Ramos (cell line): Measurements from ENCODE around the gene ZNF48.

ENCODE experiments used
- in situ Hi-C: fragments of 300-500 bp; cut with MboI; formaldehyde crosslinking; loops from one replicate; pipeline ENCODE4 v1.14.3; 2022; ENCODE audit warnings: low sequenced_read_pairs; ENCODE audit not compliant: unreplicated experiment

Gene ZNF48

DNA sequence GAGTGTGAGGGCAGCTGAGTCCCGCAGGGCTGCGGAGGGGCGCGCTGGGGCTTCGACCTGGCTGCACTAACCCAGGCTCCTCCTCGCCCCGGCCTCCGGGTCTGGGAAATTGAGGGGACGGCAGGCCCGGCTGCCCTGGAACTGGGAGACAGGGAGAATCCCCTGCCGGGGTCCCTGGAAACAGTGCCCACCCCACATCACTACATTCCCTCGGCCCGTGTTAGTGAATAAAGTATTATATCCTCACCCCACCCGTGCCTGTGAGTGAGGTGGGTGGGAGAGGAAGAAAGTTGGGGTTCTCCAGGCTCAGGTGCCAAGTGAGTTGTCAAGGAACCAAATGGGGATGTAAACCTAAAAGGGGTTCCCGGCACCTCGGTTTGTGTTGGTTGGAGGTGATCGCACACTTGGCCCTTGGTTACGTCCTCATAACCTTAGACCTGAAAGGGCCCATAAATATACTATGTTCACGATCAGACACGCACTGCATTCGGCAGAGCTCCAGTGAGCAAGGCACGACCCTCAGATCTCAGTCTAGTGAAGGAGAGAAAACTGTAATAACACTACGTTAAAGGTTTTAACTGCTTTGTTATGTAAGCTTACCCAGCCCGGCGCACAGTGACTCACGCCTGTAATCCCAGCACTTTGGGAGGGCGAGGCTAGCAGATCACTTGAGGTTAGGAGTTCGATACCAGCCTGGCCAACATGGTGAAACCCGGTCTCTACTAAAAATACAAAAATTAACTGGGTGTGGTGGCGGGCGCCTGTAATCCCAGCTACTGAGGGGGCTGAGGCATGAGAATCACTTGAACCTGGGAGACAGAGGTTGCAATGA, 23.3 kb downstream of the ZNF48 start:
- in situ Hi-C loops, result no loop called here

DNA sequence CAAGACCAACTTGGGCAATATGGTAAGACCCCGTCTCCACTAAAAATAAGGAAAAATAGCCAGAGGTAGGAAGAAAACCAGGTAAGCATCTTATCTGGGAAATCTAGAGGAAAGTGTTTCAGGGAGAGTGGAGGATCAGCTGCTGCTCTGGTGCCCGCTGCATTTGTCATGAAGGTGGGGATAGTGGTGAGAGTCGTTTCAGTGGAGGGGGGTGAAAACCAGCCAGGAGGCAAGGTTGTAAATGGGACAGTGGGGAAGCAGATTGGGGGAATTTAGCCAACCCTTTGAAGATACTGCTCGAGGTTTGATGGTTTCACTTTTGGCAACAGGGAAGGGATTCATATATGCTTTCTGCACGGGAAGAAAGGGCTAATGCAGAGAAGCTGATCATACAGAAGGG, 25.8 kb downstream of the ZNF48 start:
- in situ Hi-C loops, result loop anchor here (5.0 to 10.0 kb wide), 2 partner anchors 186 to 356 kb away; partner anchors contain the start of gene ALDOA

- in situ Hi-C loops, result loop anchor here (10.0 kb wide), 1 partner anchor 363 kb away; the partner anchor contains the start of gene ALDOA
Observed at GRCh38 chr16:30428055-30428454, 32.8 kb downstream of the ZNF48 start.

DNA sequence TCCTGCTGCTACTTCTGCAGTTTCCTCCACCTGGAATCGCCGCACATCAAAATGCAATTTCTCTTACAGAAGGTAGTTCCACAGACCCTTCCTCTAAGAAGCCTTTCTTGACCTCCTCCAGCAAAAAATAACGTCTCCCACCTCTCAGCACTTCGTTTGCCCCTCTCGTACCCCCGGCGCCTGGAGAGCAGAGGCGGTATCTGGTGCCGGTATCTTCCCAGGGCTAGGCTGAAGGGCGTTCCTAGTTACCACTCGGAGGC, 34.1 kb downstream of the ZNF48 start:
- in situ Hi-C loops, result loop anchor here (10.0 kb wide), 1 partner anchor 365 kb away; the partner anchor contains the start of gene ALDOA

GRCh38 chr16:30429678-30430427, 34.6 kb downstream of the ZNF48 start, which contains the start of gene DCTPP1:
DCTPP1 (minus strand) TSS chr16:30430030; CDS start chr16:30429980, 50 bp downstream.
- in situ Hi-C loops, result loop anchor here (10.0 kb wide), 1 partner anchor 365 kb away; the partner anchor contains the start of gene ALDOA

GRCh38 chr16:30430428-30430970, 35.3 kb downstream of the ZNF48 start:
- in situ Hi-C loops, result no loop called here

- in situ Hi-C loops, result no loop called here
Observed at GRCh38 chr16:30434852-30435251, 39.6 kb downstream of the ZNF48 start.

GRCh38 chr16:30437511-30438046, 42.4 kb downstream of the ZNF48 start:
- in situ Hi-C loops, result no loop called here

DNA sequence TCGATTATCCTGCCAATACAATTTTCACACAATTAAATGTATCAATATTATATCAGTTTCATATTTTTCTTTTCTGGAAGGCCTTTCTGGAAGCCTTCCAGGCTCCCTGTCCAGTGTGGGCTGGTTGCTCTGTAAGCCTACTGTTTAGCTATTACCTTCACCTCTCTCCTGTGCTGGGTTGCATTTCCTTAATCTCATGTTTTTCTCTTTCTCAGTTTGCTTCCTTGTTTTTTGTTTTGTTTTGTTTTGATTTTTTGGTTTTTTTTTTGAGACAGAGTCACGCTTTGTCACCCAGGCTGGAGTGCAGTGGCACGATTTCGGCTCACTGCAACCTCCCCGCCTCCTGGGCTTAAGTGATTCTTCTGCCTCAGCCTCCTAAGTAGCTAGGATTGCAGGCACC, 43.6 kb downstream of the ZNF48 start:
- in situ Hi-C loops, result no loop called here

GRCh38 chr16:30439720-30440348, 44.6 kb downstream of the ZNF48 start:
- in situ Hi-C loops, result no loop called here

GRCh38 chr16:30443631-30444030, 48.4 kb downstream of the ZNF48 start:
- in situ Hi-C loops, result no loop called here

DNA sequence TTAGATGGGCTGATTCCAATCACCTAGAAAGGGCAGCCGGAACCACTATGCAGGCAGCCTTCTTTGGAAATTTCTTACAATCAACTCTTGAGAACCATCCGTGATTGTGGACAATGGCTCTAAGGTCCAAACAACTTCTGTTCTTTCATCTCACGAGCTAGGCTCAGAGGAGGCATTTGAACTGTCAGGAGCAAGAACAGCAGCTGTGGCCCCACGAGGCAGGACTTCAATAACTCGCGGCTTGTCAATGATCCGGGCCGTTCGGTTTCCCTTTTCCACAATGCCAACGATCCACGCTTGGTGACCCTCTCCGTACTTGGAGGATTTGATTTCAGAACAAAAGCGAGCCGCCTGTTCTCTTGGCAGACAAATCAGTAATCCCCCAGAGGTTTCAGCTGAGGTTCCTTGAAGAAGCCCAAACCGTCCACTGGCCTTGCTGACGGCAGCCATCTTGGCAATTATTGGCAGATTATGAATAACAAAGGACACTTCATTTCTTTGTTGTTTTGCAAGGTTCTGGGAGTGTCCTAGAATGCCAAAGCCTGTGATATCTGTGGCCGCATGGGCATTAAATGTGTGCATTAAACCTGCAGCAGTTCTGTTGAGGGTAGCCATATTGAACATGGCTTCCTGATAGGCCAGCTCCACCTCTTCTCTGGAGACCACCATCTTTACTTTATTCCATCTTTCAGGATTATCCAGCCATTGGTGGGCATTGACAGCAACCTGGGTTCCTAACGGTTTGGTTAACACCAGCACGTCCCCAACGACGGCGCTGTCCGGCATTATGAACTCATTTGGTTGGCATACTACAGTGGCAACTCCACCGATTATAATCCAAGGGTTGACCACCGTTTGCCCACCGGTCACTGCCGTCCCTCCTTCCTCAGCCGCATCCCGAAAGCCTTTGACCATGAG, 49.3 kb downstream of the ZNF48 start:
- in situ Hi-C loops, result no loop called here

DNA sequence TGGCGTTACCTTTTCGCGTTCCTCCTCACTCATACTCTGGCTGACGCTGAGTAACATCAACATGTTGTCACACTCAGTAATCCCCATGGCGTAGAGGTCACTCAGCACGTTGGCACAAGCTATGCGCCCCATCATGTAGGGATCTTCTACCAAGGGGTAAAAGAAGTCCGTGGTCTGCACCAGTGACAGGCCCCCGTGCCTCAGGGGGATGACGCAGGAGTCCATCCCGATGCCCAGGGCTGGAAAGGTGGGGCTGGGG, 49.9 kb downstream of the ZNF48 start:
- in situ Hi-C loops, result no loop called here

DNA sequence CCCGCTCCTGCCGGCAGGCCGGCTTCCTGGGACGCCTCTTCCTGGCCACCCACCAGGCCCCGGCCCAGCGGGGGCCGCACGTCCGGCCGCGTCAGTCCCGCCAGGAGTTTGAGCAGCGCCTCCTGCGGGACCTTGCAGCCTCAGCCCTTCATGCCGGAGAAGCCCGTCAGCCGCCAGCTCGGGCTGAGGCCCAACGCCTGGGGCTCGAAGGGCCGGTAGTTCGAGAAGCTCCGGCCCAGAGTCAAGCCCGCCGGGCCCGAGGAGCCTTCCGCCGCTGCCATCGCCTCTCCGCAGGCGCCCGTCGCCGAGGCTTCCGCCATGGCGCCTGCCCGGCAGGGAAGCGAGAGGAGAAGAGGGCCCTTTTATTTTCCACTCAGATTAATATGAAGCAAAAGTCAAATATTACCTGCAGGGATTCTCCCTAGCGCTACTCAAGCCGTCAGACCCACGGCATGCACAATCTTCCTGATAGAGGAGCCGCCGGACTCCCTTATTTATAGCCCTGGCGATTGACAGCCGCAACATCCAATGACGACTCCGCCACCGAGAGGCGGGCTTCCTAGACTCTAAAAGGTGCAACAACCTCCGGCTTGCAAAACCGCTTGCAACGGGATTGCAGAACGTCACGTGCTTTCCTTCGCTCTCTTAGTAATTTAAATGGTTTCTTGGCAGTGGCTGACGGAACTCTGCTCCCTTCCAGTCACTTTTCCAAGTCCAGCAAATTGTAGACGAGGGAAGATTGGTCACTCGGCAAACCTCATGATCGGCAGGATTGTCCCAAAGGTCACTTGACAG, 50.4 kb downstream of the ZNF48 start, which contains the start of gene SEPHS2:
Gene SEPHS2 (minus strand): TSS at position 467 of the 795 bp plus-strand sequence. CDS start 147 bp downstream, at position 320.
- in situ Hi-C loops, result no loop called here

DNA sequence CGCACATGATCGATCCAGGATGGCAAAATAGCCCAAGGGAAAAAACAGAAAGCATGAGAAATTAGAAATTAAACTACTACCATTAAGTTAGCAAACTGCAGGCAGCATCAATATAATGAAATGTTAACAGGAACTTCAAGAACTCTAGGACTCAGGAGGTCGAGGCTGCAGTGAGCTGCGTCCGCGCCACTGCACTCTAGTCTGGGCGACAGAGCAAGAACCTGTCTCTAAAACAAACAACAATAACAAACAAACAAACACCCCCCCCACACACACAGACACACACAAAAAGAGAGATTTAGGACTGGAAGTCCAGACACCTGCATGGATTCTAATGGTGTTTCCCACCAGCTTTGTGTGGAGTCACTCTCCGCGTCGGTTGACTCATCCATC, 51.0 kb downstream of the ZNF48 start:
- in situ Hi-C loops, result no loop called here

DNA sequence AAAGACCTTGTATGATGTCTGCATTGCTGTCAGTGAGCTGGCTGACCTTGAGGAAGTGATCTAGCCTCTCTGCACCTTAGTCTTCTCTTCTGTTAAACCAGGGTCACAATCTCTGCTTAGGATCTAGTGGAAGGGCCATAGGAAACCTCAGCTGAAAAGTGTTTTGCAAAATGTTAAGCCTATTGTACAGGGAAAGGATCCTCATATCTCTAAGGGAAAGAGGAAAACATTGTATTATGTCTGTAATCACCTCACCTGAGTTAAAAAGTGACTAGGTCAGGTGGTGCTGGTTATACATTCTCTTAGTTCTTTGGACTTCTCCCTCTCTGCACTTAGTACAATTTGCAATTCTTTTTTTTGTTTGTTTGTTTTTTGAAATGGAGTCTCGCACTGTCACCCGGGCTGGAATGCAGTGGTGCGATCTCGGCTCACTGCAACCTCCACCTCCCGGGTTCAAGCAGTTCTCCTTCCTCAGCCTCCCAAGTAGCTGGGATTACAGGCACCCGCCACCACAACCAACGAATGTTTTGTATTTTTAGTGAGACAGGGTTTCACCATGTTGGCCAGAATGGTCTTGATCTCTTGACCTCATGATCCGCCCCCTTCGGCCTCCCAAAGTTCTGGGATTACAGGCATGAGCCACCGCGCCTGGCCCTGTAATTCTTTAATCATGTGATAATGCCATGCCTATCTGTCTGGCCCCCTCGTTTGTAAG, 52.4 kb downstream of the ZNF48 start:
- in situ Hi-C loops, result no loop called here

- in situ Hi-C loops, result no loop called here
Observed at GRCh38 chr16:30449116-30449435, 53.9 kb downstream of the ZNF48 start.
